Nephron (organoid): Measurements from ENCODE around the gene TDRD9.
A peak's percentile ranks its signal among the peaks of the same experiment; 100 is the strongest.

ENCODE experiments used
- H3K27ac Mint-ChIP-seq, 3 experiments: 2 replicates each; pipeline ENCODE4 v1.8.0; 2020; ENCODE audit warnings: mixed read lengths in 3 of 3, mild to moderate bottlenecking in 2 of 3, moderate library complexity in 1 of 3
- H3K27me3 Mint-ChIP-seq: 2 replicates; pipeline ENCODE4 v1.8.0; 2021; ENCODE audit warnings: low read depth, mild to moderate bottlenecking, moderate library complexity, mixed read lengths
- H3K36me3 Mint-ChIP-seq: 2 replicates; pipeline ENCODE4 v1.8.0; 2020; ENCODE audit warnings: low read depth, mixed read lengths
- H3K4me1 Mint-ChIP-seq: 2 replicates; pipeline ENCODE4 v1.8.0; 2020; ENCODE audit warnings: mixed read lengths
- H3K4me3 Mint-ChIP-seq, 3 experiments: 2 replicates each; pipeline ENCODE4 v1.8.0; 2020; ENCODE audit warnings: mild to moderate bottlenecking in 3 of 3, mixed read lengths in 3 of 3, moderate library complexity in 2 of 3
- H3K9me3 Mint-ChIP-seq: 2 replicates; pipeline ENCODE4 v1.8.0; 2020; ENCODE audit warnings: mixed read lengths
- CTCF ChIP-seq, 3 experiments: fragments of 200-600 bp; sonication (generic); IDR thresholded peaks; one replicate each; pipeline ENCODE4 v1.5.0; 2021; ENCODE audit warnings: antibody characterized with exemption in 3 of 3; ENCODE audit not compliant: unreplicated experiment in 3 of 3

The TDRD9 gene

DNA sequence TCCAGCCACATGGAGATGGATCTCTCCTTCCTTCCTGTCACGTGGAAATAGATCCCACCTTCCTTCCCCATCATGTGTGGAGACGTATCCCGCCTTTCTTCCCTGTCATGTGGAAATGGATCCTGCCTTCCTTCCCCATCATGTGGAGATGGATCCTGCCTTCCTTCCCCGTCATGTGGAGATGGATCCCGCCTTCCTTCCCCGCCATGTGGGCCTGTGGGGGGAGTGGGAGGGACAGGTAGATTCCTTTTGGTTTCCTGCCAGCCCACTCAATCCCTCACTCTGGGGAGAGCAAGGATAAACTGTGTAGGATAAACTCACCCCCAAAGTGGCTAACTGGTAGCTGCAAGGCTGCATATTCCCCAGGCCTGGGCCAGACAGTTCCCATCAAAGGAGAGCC, 31.7 kb upstream of the TDRD9 start:
- peaks cover 5% of the 10 kb centered on the region for H3K36me3 Mint-ChIP-seq
- no peak for TF ChIP-seq CTCF (IDR thresholded peaks at IDR 0.05; ENCODE audit: unreplicated experiment in 3 of 3)
- H3K4me1 Mint-ChIP-seq = peaks cover 7% of the 10 kb centered on the region
- peaks cover 4% of the 10 kb centered on the region for H3K9me3 Mint-ChIP-seq
- no peak overlapping the region for H3K4me3 Mint-ChIP-seq
- peak overlapping the region in 2 of 3 experiments; percentile 90 to 95 for H3K27ac Mint-ChIP-seq
- peaks cover 8% of the 10 kb centered on the region for H3K27me3 Mint-ChIP-seq

- peaks cover 7% of the 10 kb centered on the region for H3K4me1 Mint-ChIP-seq
- peaks cover 8% of the 10 kb centered on the region for H3K27me3 Mint-ChIP-seq
- peaks cover 5% of the 10 kb centered on the region for H3K36me3 Mint-ChIP-seq
- H3K9me3 Mint-ChIP-seq = peaks cover 4% of the 10 kb centered on the region
- peak overlapping the region; percentile 79 to 95 (median 90) for H3K27ac Mint-ChIP-seq
- TF ChIP-seq CTCF (IDR thresholded peaks at IDR 0.05; ENCODE audit: unreplicated experiment in 3 of 3) = no peak
- peak overlapping the region in 2 of 3 experiments; percentile 3 to 30 for H3K4me3 Mint-ChIP-seq
Measured at GRCh38 chr14:103897075-103897947, 30.9 kb upstream of the TDRD9 start.

DNA sequence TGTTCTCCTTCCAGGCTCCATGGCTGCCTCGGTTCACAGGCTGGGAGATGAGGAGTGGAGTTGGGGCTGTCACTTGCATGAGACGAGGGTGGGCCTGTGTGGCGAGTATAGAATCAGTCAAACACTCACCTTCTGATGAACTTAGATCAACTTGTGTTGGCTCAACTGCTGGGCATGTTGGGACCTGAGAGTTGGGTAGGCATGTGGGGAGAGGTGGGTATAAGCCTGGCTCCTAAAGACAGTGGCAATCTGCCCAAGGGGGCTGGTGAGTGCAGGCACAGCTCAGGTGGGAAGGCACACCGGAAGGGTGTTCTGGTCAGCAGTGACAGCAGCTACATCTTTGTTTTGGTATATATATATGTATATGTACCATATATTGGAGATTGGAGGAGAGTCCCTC, 30.1 kb upstream of the TDRD9 start:
- Mint-ChIP-seq H3K4me3 (peak overlapping the region in 1 of 3 experiments; percentile 1), H3K27me3 (peaks cover 8% of the 10 kb centered on the region), H3K4me1 (peaks cover 7% of the 10 kb centered on the region), H3K27ac (peak overlapping the region; percentile 64 to 95 (median 79)), H3K9me3 (peaks cover 4% of the 10 kb centered on the region), H3K36me3 (peaks cover 5% of the 10 kb centered on the region)
- TF ChIP-seq CTCF (IDR thresholded peaks at IDR 0.05; ENCODE audit: unreplicated experiment in 3 of 3) = no peak

- H3K36me3 Mint-ChIP-seq = peaks cover 5% of the 10 kb centered on the region
- H3K4me1 Mint-ChIP-seq = peaks cover 7% of the 10 kb centered on the region
- H3K9me3 Mint-ChIP-seq = peaks cover 4% of the 10 kb centered on the region
- no peak overlapping the region for H3K4me3 Mint-ChIP-seq
- peaks cover 8% of the 10 kb centered on the region for H3K27me3 Mint-ChIP-seq
- H3K27ac Mint-ChIP-seq = no peak overlapping the region
- TF ChIP-seq CTCF (IDR thresholded peaks at IDR 0.05; ENCODE audit: unreplicated experiment in 3 of 3) = no peak
Measured at GRCh38 chr14:103898711-103899110, 29.5 kb upstream of the TDRD9 start.

DNA sequence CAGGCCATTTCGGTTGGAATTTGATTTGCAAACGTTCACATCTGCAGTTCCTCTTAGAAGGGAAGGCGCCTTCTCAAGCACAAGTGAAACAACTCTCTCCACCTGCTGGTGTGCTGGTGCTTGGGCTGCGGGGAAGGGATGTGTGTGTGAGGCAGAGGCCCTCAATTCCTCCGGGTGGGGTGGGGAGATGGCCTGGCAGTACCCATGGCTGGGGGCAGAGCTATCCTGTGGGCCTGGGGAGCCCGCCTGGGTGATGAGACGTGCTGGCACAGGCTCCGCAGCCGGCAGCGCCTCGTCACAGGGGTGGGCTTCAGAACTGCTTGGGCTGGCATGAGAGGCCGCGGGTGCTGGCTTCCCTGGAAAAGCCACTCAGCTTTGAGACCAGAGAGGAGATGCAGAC, 28.9 kb upstream of the TDRD9 start:
- H3K27ac Mint-ChIP-seq = no peak overlapping the region
- peaks cover 8% of the 10 kb centered on the region for H3K27me3 Mint-ChIP-seq
- H3K36me3 Mint-ChIP-seq = peaks cover 5% of the 10 kb centered on the region
- peaks cover 7% of the 10 kb centered on the region for H3K4me1 Mint-ChIP-seq
- TF ChIP-seq CTCF (IDR thresholded peaks at IDR 0.05; ENCODE audit: unreplicated experiment in 3 of 3) = no peak
- no peak overlapping the region for H3K4me3 Mint-ChIP-seq
- peaks cover 4% of the 10 kb centered on the region for H3K9me3 Mint-ChIP-seq

GRCh38 chr14:103899833-103900232, 28.4 kb upstream of the TDRD9 start:
- Mint-ChIP-seq H3K4me1 (peaks cover 7% of the 10 kb centered on the region), H3K27me3 (peaks cover 8% of the 10 kb centered on the region), H3K4me3 (no peak overlapping the region), H3K27ac (no peak overlapping the region), H3K36me3 (peaks cover 5% of the 10 kb centered on the region), H3K9me3 (peaks cover 4% of the 10 kb centered on the region)
- TF ChIP-seq CTCF (IDR thresholded peaks at IDR 0.05; ENCODE audit: unreplicated experiment in 3 of 3) = no peak
